HG03139 (cell line): ENCODE data around the gene NTMT2.
"Not testable (repeated sequence)": the region's sequence is repeated elsewhere in the genome, so short reads cannot be mapped to it uniquely, and the experiment has no call there.

Experiments used
- ATAC-seq: cut with Tn5 transposase; IDR thresholded peaks from one replicate; pipeline ENCODE4 v1.9.1; 2021; ENCODE audit not compliant: unreplicated experiment

Gene NTMT2

DNA sequence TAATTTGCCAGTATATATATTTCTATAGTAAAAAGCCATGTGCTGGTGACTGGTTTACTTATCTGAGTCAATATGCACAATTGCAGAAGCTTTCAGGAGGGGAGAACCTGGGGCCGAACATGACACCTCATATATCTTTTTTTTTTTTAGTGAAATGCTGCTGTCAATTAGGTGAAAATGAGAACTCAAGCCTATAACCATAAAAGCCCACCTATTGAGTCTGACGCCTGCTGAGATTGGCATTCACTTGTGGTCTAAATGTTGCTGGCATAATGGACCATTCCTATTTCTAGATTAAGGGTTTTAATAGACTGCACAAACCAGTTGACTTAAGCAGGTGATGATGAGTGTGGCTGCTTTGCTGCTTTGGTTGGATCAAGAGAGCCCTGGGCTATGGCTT lies 10.8 kb downstream of the NTMT2 start:
- no peak for ATAC-seq

DNA sequence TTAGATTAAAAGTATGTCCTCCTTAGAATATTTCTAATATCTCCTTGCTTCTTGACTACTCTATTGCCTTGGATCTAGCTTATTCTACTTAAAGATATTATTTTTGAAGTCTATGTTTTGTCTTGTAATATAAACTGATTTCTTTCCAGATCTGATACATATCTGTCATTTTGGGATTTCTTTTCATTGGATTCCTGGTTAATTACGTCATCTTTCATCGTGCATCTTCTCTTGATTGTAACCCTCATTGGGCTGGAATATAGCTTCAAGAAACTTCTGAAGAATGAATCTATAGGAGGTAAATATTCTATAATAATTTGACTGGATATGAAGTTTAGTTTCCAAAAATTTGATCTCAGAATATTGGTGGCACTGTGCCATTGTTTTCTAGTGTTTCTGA lies 12.1 kb downstream of the NTMT2 start:
- no peak for ATAC-seq

DNA sequence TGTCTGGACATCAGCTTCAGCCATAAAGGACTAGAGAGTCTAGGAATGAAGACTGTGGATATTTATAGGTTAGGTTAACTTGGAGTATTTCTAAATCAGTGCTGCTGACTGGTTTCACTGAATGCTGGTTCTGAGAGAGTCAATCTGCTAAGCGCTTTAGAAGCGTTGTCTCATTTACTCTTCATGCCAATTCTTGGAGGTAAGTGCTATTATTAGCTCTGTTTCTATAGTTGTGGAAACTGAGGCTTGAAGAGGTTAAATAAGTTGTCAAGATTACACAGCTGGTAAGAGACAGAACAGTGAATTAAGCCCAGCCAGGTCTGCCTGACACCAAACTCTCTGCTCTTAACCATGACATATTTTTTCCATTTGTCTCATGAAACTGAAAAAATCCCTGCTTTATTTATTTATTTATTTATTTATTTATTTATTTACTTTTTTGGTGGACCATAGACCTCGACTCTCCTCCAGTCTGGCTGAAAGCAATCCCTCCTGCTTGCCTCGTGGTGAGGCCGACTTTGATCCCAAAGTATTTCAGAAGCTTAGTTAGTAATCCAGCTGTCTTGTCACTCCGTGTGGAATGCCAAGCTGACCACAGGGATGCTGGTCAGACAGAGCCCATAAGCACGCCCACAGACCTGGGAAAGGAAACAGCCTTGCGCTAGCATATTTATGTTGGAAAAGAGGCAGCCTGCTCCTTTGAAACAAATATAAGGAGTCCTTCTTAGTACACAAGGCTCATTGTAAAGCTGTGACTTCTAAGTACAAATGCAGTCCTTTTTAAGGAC lies 16.9 kb downstream of the NTMT2 start:
- ATAC-seq, result no peak

DNA sequence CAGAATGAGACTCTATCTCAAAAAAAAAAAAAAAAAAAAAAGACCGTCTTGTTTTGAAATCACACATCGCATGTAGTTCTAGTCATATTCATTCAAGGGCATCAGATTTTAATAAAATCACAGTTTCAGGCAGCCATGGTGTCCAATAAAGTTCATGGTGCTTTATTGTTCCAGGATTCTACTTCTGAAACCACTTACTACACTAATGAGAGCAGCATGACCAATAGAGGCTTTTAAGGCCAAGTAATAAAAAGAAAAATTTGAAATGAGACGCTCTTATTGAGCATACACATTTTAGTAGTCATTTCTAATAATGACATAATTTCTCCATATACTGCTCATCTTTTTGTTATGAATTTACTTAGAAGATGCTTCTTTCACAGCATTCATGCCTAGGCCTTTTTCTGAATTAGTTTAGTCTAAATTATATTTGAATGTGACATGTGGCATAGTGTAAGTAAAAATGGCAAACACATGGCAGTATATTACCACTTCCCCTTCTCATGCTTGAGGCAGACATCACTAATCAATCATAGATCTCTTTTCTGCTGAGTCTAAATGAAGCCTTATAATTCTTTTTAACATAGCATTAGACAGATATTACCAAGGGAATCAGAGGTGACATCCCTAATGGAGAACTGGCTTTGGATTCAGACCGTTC lies 18.5 kb downstream of the NTMT2 start:
- ATAC-seq, result no peak

DNA sequence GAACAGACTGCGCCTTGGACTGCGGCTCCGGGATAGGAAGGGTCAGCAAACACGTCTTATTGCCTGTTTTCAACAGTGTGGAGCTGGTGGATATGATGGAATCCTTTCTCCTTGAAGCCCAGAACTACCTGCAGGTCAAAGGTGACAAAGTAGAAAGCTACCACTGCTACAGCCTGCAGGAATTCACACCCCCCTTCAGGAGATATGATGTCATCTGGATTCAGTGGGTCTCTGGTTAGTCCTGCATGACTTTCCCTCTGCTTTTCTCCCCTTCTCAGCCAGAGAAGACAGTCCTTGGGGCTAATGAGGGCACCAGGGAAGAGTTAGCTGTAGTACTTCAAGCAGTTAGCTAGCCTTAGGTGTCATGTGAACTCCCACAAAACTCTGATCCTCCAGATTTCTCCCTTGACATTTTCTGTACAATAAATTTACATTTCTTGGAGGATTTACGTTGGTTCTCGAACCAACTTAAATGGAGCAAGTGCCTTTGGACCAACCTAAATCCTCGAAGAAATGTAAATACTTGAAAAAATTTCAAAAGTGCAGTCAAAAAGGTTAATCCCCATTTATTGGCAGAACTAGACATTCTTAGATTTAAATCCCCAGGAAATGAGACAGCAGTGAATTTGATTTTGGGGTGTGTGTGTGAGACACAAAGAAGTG lies 20.9 kb downstream of the NTMT2 start:
- ATAC-seq, result no peak

DNA sequence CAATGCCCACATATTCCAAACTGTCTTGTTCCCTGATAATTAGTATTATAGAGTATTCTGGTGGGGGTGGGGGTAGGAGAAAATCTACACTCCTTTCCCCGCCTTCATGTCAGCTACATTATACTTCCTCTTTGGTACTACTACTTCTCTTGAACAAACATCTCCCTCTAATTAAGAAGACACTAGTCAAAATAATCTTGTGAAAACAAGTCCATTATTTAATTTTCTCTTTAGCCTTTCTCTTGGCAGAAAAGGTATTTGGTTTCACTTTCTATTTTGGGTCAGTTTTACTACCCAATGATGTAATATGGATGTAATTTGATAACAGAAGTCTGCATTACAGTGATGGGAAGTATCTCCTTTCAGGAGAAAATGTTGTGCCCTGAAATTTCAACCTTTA lies 22.5 kb downstream of the NTMT2 start:
- no peak for ATAC-seq

DNA sequence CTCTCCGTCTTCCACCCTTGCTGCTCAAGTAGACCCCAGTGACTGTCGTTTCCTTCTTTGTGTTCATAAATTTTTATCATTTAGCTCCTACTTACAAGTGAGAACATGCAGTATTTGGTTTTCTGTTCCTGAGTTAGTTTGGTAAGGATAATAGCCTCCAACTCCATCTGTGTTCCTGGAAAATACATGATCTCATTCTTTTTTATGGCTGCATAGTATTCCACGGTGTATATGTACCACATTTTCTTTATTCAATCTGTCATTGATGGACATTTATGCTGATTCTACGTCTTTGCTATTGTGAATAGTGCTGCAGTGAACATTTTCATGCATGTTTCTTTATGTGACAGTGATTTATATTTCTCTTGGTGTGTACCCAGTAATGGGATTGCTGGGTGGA lies 24.8 kb downstream of the NTMT2 start:
- ATAC-seq, result not testable (repeated sequence)

DNA sequence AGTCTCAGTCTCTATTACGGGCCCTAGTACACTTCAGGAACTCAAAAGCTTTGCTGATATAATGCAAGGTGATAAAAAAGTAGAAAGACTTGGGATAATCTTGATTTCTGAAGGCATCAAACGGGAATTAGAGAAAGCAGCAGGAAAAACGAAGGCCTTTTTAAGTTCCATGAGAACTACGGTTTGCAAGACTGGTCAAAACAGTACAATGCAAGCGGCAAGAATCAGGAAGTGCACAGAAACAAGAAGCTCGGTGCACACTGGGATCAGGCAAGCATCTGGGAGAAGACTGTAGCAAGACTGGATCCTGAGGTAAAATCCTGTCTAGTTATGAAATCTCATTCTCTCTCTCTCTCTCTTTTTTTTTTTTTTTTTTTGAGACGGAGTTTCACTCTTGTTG lies 28.6 kb downstream of the NTMT2 start:
- ATAC-seq, result no peak

DNA sequence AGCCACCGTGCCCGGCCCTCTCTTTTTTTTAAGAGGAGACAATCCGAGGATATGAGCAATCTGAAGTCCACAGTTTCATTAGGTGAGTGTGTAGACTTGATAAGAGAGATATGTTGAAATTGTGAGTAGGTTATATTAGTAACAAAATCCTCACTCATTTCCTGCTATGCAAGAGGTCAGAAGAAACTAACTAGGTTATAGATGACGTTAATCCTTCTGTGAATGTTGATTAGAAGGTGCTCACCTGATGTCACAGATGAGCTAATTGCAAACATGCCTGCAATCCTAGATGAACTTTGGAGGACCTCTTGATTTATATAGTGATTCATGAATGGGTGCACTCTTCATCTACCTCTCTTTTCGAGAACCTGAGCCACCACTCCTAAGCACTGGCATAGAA lies 29.3 kb downstream of the NTMT2 start:
- no peak for ATAC-seq

DNA sequence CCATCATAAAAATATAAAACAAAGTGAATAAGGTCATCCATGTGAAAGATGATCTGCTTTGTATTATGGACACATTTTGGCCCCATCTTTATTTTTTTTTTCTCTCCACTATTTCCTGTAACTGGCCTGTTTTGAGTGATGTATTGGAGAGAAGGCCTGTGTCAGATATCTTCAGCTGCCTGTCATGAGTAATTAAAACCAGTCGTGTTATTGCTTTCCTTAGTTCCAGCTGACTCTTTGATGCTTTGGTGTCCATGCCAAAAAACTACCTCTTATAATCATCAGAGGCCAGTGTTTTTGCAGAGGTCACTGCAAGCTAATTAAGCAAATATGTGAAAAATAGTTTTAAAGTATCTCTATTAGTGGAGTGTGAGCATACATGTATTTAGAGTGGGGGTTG lies 29.7 kb downstream of the NTMT2 start:
- ATAC-seq, result no peak

DNA sequence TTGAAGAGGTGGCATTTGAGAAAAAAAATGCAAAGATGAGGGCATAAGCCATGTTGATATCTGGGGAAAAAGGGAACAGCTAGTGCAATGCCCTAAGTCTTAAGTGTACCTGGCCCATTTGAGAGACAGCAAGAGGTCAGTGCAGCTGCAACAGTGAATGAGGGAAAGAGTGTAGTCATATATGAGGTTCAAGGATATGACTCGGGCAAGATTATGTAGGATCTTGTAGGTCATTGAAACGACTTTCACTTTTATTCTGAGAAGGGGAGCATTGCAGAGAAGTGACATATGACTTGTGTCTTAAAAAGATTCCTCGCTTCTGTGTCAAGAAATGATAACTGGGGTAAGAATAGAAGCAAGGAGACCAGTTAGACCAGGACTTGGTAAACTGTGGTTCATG lies 31.0 kb downstream of the NTMT2 start:
- ATAC-seq, result no peak

DNA sequence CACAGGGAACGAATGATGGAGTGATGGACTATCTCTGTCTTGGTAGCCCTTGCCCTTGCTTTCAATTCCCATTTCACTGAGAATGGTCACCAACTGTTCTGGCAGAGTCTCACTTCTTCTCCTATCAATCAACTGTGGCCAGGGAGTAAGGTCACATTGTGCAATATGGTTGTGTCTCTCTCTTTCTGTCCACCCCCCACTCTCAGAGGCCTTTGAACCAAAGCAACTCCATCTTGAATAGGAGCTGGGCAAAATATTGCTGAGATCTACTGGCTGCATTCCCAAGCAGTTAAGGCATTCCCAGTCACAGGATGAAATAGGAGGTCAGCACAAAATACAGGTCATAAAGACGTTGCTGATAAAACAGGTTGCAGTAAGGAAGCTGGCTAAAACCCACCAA lies 36.7 kb downstream of the NTMT2 start:
- ATAC-seq, result no peak

DNA sequence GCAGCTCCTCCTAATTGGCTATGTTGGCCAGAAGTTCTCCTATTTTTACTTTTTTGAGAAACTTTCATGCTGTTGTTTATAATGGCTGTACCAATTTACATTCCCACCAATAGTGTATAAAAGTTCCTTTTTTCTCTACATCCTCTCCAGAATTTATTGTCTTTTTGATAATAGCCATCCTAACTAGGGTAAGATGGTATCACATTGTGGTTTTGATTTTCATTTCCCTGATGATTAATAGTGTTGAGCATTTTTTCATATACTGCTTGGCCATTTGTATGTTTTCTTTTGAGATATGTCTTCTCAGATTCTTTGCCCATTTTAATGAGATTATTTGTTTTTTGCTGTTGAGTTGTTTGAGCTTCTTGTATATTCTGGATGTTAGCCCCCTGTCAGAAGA lies 46.8 kb downstream of the NTMT2 start:
- no peak for ATAC-seq

DNA sequence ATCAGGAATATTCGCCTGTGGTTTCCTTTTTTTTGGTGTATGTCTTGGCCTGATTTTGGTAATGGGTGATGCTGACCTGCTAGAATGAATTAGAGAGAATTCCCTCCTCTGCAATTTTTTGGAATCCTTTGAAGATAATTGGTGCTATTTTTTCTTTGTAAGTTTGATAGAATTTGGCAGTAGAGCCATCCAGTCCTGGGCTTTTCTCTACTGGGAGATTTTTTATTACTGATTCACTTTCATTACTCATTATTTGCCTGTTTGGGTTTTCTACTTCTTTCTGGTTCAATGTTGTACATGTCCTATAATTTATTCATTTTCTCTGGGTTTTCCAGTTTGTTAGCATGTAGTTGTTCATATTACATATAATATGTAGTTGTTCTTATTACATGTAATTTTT lies 48.7 kb downstream of the NTMT2 start:
- no peak for ATAC-seq

DNA sequence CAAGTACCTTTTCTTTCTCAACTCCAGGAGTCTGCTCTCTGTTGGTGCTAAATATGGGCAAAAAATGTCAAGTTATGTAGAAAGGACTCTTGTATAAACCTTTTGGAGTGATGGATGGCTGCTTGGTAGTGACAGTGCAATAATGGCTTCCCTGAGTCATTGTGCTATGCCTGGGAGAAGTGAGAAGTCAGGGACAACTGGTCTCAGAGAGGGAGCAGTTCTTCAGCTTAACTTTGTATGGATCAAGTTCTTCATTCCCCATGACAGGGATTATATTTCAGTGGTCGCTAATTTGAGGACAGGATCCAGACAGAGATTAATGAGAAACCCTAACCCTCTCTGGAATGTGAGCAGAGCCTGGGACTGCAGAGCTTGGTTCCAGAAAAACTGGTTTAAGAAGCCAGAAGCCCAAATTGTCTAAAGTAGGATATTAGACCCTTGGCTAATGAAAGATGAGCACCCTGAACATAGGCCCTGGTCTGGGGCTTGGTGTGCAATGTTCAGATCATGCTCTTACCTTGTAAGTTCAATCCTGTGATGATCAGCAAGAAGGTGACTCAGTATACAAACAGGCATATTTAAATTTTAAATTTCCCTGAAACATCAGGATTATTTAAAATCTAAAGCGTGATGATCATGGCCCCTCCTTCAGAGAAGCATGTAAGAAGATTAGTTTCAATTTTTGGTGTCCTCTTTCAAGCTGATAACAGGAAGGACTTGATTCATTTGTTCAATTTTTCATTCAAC lies 50.9 kb downstream of the NTMT2 start:
- ATAC-seq, result no peak

DNA sequence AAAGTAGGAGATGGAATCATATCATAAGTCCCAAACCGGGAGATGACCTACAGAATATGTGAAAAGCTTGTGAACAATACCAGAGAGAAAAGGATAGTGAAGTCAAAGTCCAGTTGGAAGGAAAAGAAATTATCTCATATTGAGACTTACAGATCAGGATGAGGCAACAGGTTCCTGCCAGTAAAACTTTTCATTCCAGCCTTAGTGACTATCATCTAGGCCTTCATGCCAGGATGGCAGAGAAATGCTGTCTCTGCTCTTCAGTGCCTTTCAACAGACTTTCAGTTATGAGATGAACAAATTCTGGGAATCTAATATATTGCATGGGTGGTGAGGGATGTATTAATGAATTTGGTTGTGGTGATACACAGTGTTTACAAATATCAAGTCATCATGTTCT lies 52.3 kb downstream of the NTMT2 start:
- ATAC-seq, result no peak

DNA sequence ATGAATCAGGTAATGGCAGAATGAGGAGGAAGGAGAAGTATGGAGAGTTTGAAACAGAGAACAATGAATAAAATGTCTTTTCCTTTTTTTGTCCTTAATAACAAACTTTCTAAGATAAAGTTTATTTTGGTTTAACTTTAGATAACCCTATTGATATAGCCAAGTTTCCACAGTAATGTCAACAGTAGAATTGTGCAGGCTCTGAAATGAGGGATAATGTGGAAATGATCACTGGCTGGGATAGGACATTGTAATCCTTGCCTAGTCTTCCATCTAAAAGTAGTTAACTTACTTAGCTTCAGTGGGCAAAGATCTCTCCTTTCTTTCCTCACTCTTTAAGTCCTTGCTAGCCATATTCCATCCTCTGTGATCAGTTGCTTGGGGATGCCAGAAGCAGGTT lies 52.8 kb downstream of the NTMT2 start:
- no peak for ATAC-seq

DNA sequence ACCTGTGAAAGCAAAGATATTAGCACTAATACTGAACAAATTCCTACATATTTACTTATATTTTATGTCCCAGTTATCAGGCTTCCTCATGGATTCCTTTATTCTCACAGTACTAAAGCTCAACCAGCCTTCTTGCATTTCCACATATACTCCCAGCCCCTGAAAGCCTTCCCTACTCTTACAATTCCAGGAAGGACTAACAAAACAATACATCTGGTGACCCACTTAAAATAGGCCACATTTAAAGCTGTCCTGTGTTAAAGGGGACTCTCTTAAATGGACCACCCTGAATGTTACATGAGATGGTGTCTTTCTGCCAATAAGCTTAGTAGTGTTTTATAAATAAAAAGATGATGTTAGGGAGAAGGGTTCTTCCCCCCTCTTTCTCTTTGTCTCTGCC lies 54.4 kb downstream of the NTMT2 start:
- no peak for ATAC-seq

DNA sequence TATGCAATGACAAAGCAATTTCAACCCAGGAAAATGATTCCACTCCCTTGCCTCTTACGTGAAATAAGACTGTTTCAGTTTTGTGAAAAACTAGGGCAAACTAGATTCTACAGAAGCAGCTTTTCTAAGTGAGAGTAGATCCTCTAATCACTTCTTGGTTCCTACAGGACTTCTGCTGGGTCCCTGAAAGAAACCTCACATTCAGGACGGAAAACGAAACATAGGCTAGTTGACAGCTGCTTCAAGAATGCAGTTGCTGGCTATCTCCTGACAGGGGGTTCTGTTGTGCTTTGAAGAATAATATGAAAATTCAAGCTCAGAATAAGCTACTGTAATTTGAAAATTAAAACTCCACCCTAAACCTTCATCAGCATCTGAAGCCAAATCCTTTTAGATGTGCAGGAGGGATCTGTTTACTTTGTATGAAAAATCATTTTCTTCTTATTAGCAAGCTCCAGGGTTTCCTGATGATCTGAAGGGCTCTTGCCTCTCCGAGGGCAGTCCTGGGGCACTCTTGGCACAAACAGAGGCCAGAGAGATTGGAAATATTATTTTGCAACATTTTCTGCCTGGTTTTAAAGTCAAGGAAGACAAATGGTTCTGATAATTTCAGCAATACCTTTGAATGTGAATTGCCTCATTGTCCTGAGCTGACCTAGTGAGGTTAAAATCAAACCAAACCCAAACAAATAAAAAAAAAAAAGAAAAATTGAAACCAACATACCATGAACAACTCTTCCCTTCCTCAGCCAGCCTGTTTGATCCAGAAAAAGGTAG lies 55.0 kb downstream of the NTMT2 start:
- ATAC-seq, result no peak

DNA sequence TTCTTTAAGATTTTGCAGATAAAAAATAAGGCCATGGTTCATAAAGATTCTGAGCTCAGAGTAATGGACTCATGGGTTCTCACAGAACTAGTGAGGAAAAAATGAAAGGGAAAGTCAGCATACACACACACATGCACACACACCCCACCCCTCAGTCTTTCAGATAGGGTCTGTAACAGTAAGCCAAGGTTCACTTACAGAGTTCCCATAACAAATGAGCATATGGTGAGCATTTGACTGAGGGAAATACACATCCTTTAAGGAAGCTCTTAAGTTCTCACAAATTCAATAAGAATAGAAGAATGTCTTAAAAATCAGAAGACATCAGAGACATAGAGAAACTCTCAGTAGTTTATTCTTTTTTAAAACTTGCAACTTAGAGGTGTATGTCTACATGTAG lies 57.9 kb downstream of the NTMT2 start:
- no peak for ATAC-seq

DNA sequence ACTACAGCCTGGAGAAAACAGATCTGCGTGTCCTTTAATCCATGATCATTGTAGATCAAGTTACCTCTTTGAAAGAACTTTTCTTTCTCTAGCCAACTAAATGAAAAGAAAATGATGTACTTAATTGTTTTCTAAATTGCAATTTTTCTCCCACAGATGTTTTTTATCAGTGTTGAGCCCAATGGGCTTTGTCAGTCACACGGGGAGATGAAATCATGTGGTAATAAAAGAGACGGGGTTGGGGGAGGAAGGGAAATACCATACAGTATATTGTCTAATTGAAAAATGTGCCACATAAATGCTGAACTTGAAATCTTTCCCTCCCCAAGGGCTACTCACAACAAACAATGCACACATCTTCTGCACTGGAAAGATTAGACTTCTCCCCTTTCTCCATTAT lies 58.4 kb downstream of the NTMT2 start:
- ATAC-seq, result no peak
